HCT116 (cell line): ENCODE data around the gene RASGRF2. TPM values are rescaled to one million over a fixed set of nuclear protein-coding genes. Genes with fewer than 3 reads are reported as not detected.
"Not testable (repeated sequence)": the region's sequence is repeated elsewhere in the genome, so short reads cannot be mapped to it uniquely, and the experiment has no call there.

Experiments used
- ATAC-seq: fragments of 200-7000 bp; cut with Tn5 transposase; 2 replicates; pipeline ENCODE4 v1.9.1; 2020; ENCODE audit warnings: mild to moderate bottlenecking, moderate library complexity
- BruUV-seq: library from RNA; stranded (reverse); fragments of 400-500 nt; replicated peaks from 2 replicates; lab custom pipeline; 2021; lab: Mats Ljungman, UMichigan
- CTCF ChIA-PET: fragments of 300-600 bp; sonication (Branson Sonifier 250); formaldehyde crosslinking; loops from one replicate; lab custom pipeline; 2021; ENCODE audit warnings: antibody characterized with exemption; lab: Charles Lee
- POLR2A ChIA-PET: fragments of 300-600, 350-600 bp; sonication (Branson Sonifier 250); formaldehyde crosslinking; loops from one replicate; lab custom pipeline; 2021; ENCODE audit warnings: antibody characterized with exemption; lab: Charles Lee
- RAD21 ChIA-PET, 2 experiments: fragments of 300-600 bp; sonication (Branson Sonifier 250); formaldehyde crosslinking; loops; one replicate each; lab custom pipeline; 2023; ENCODE audit warnings: low total read pairs in 2 of 2; ENCODE audit not compliant: uncharacterized antibody in 2 of 2, unreplicated experiment in 2 of 2, low non-redundant PET in 1 of 2; lab: Charles Lee
- DNase-seq: peaks from one replicate; pipeline ENCODE4 v3.0.0-alpha.2; 2010; ENCODE audit warnings: low read depth, low spot score
- H2AFZ ChIP-seq: fragments of 200-600 bp; shearing (Covaris generic), sonication (generic); 2 replicates; pipeline ENCODE4 v1.6.1; 2017; ENCODE audit warnings: low read depth, mixed run types, mixed read lengths, antibody characterized with exemption, low read length; ENCODE audit not compliant: poor library complexity, severe bottlenecking
- H3K27ac ChIP-seq: 2 replicates; pipeline ENCODE4 v1.5.1; 2012; ENCODE audit warnings: low read depth, low read length
- H3K27me3 ChIP-seq: fragments of 200-600 bp; sonication (generic); 2 replicates; pipeline ENCODE4 v1.6.1; 2016; ENCODE audit warnings: mixed run types, low read length, mixed read lengths; ENCODE audit not compliant: insufficient read depth
- H3K36me3 ChIP-seq, 2 experiments: fragments of 200-500 bp in 1 of 2; fragments of 200-600 bp in 1 of 2; sonication (Bioruptor generic) in 1 of 2; sonication (generic) in 1 of 2; 2 replicates each; pipeline versions ENCODE4 v1.5.1 to v1.6.1; 2014 to 2016; ENCODE audit warnings: low read length in 2 of 2, inconsistent platforms in 1 of 2, mixed read lengths in 1 of 2, mixed run types in 1 of 2; ENCODE audit not compliant: insufficient read depth in 2 of 2, control insufficient read depth in 1 of 2
- H3K4me1 ChIP-seq, 2 experiments: fragments of 200-600 bp in 1 of 2; sonication (generic) in 1 of 2; 2 replicates each; pipeline versions ENCODE4 v1.5.1 to v1.6.1; 2012 to 2017; ENCODE audit warnings: low read length in 2 of 2, inconsistent platforms in 1 of 2, mild to moderate bottlenecking in 1 of 2, mixed read lengths in 1 of 2, mixed run types in 1 of 2, moderate library complexity in 1 of 2; ENCODE audit not compliant: insufficient read depth in 2 of 2, control insufficient read depth in 1 of 2
- H3K4me2 ChIP-seq: fragments of 200-600 bp; sonication (generic); 2 replicates; pipeline ENCODE4 v1.6.1; 2017; ENCODE audit warnings: mixed run types, low read length, mixed read lengths
- H3K4me3 ChIP-seq, 2 experiments: fragments of 200-600 bp in 1 of 2; sonication (generic) in 1 of 2; replicated peaks in 1 of 2; 2 replicates each; pipeline ENCODE4 v1.5.1; 2011 to 2016; ENCODE audit warnings: low read length in 2 of 2, control low read depth in 1 of 2, low read depth in 1 of 2, mild to moderate bottlenecking in 1 of 2, mixed read lengths in 1 of 2, mixed run types in 1 of 2
- H3K79me2 ChIP-seq: fragments of 200-600 bp; sonication (generic); 2 replicates; pipeline ENCODE4 v1.6.1; 2017; ENCODE audit warnings: mild to moderate bottlenecking, mixed run types, low read length, moderate library complexity, mixed read lengths; ENCODE audit not compliant: insufficient read depth
- H3K9ac ChIP-seq: fragments of 200-600 bp; sonication (generic); 2 replicates; pipeline ENCODE4 v1.6.1; 2016; ENCODE audit warnings: low read length, mixed read lengths
- H3K9me2 ChIP-seq: fragments of 200-600 bp; sonication (generic), shearing (Covaris generic); 2 replicates; pipeline ENCODE4 v1.6.1; 2017; ENCODE audit warnings: mixed run types, mild to moderate bottlenecking, moderate library complexity; ENCODE audit not compliant: insufficient read depth
- H3K9me3 ChIP-seq, 2 experiments: fragments of 200-500 bp in 1 of 2; fragments of 200-600 bp in 1 of 2; sonication (Bioruptor generic) in 1 of 2; sonication (generic) in 1 of 2; 2 replicates each; pipeline ENCODE4 v1.6.1; 2014 to 2017; ENCODE audit warnings: low read length in 2 of 2, mixed read lengths in 2 of 2, inconsistent platforms in 1 of 2, low read depth in 1 of 2, mild to moderate bottlenecking in 1 of 2, mixed run types in 1 of 2, moderate library complexity in 1 of 2; ENCODE audit not compliant: control insufficient read depth in 1 of 2, insufficient read depth in 1 of 2
- H4K20me1 ChIP-seq: fragments of 200-600 bp; sonication (generic), shearing (Covaris generic); 2 replicates; pipeline ENCODE4 v1.6.1; 2017; ENCODE audit warnings: mixed run types, mild to moderate bottlenecking, moderate library complexity; ENCODE audit not compliant: insufficient read depth
- EZH2 ChIP-seq: fragments of 200-600 bp; sonication (generic); IDR thresholded peaks from 2 replicates; pipeline ENCODE4 v1.6.1; 2017; ENCODE audit warnings: antibody characterized with exemption, mixed run types
- POLR2A ChIP-seq: IDR thresholded peaks from 2 replicates; pipeline ENCODE4 v1.7.0; 2011; ENCODE audit warnings: borderline replicate concordance; ENCODE audit not compliant: insufficient read depth, insufficient read length; ENCODE audit errors: extremely low read depth
- ZBTB33 ChIP-seq: IDR thresholded peaks from 2 replicates; pipeline ENCODE4 v1.6.1; 2011; ENCODE audit warnings: mild to moderate bottlenecking, low read length, moderate library complexity; ENCODE audit not compliant: insufficient replicate concordance; ENCODE audit errors: extremely low read depth
- intact Hi-C: fragments of 100-400 bp; cut with micrococcal nuclease; formaldehyde crosslinking; loops from 2 replicates; pipeline ENCODE4 v1.10.0; 2022
- total RNA-seq: library from RNA; stranded (reverse); gene quantifications from one replicate; pipeline ENCODE4 v1.2.1, GENCODE V29; 2021; ENCODE audit not compliant: unreplicated experiment

Gene RASGRF2
- total RNA-seq, 1 experiment from 2014 or later = 0.05 TPM

- H3K4me2 ChIP-seq, H3K36me3 ChIP-seq, H2AFZ ChIP-seq, H3K4me3 ChIP-seq, BruUV-seq, H4K20me1 ChIP-seq, H3K9me3 ChIP-seq, H3K9me2 ChIP-seq, H3K27ac ChIP-seq, CTCF ChIA-PET, intact Hi-C loops, H3K9ac ChIP-seq, RAD21 ChIA-PET, H3K27me3 ChIP-seq, ATAC-seq, POLR2A ChIA-PET, H3K79me2 ChIP-seq, H3K4me1 ChIP-seq, DNase-seq: not testable (repeated sequence)
Observed at GRCh38 chr5:81030236-81031034, 70.3 kb downstream of the RASGRF2 start.

- ChIA-PET POLR2A (no interaction called here), CTCF (no interaction called here), RAD21 (no interaction called here)
- Histone ChIP-seq H3K79me2 (no peaks in the 10 kb centered on the region), H3K4me2 (no peak overlapping the region), H3K9me3 (no peaks in the 10 kb centered on the region), H3K27me3 (no peaks in the 10 kb centered on the region), H3K9ac (no peak overlapping the region), H3K36me3 (no peaks in the 10 kb centered on the region), H3K27ac (no peak overlapping the region), H3K4me3 (no peak overlapping the region), H3K9me2 (no peaks in the 10 kb centered on the region), H2AFZ (no peak overlapping the region), H3K4me1 (no peaks in the 10 kb centered on the region), H4K20me1 (no peaks in the 10 kb centered on the region)
- DNase-seq = no peak
- ATAC-seq = no peak
- intact Hi-C loops = no loop called here
- TF ChIP-seq EZH2 (no peak), POLR2A (no peak), ZBTB33 (no peak)
- BruUV-seq = no TSS peak
Observed at GRCh38 chr5:81035522-81035921, 75.4 kb downstream of the RASGRF2 start.
